ENCODE data around the gene UBR7.
"Not testable (repeated sequence)": the region's sequence is repeated elsewhere in the genome, so short reads cannot be mapped to it uniquely, and the experiment has no call there.

Gene UBR7

GRCh38 chr14:93206793-93207467 is at the start of gene UBR7, which contains the start of gene GON7:
UBR7 (plus strand) TSS chr14:93207256; CDS start chr14:93207292, 36 bp downstream.
GON7 (minus strand) TSS chr14:93207065; CDS start chr14:93207037, 28 bp downstream.
- peak; percentile 93 for DNase-seq

- not testable (repeated sequence) for DNase-seq
These were observed 48.7 kb upstream of the UBR7 start for GRCh38 chr14:93158349-93158748.

GRCh38 chr14:93159625-93160352 is 47.3 kb upstream of the UBR7 start:
- DNase-seq, result not testable (repeated sequence)

- DNase-seq, result no peak
These were observed 46.7 kb upstream of the UBR7 start for GRCh38 chr14:93160353-93160801.

GRCh38 chr14:93161411-93161940 is 45.6 kb upstream of the UBR7 start:
- DNase-seq, result no peak

- DNase-seq, result no peak
These were observed 43.5 kb upstream of the UBR7 start for GRCh38 chr14:93163564-93163963.

- DNase-seq, result not testable (repeated sequence)
These were observed 41.5 kb upstream of the UBR7 start for GRCh38 chr14:93165271-93166265.

- not testable (repeated sequence) for DNase-seq
These were observed 38.4 kb upstream of the UBR7 start for GRCh38 chr14:93168610-93169009.

GRCh38 chr14:93169619-93170018 is 37.4 kb upstream of the UBR7 start:
- DNase-seq, result not testable (repeated sequence)

GRCh38 chr14:93170141-93170540 is 36.9 kb upstream of the UBR7 start:
- not testable (repeated sequence) for DNase-seq

GRCh38 chr14:93171376-93171775 is 35.7 kb upstream of the UBR7 start:
- DNase-seq, result no peak

- no peak for DNase-seq
These were observed 33.1 kb upstream of the UBR7 start for GRCh38 chr14:93173943-93174395.

- DNase-seq, result not testable (repeated sequence)
These were observed 32.3 kb upstream of the UBR7 start for GRCh38 chr14:93174731-93175130.

- no peak for DNase-seq
These were observed 31.6 kb upstream of the UBR7 start for GRCh38 chr14:93175492-93175891.

GRCh38 chr14:93183596-93184317 is 23.3 kb upstream of the UBR7 start:
- DNase-seq, result no peak

- DNase-seq, result peak; percentile 64
These were observed 22.4 kb upstream of the UBR7 start, which contains the start of the genes LYSET and MOAP1 for GRCh38 chr14:93184391-93185348. LYSET (plus strand) TSS chr14:93185317; CDS start chr14:93185406, 89 bp downstream. MOAP1 (minus strand) TSS chr14:93184897; CDS start chr14:93184242, 655 bp downstream.

- no peak for DNase-seq
These were observed 21.7 kb upstream of the UBR7 start for GRCh38 chr14:93185349-93185720.

GRCh38 chr14:93186466-93186865 is 20.6 kb upstream of the UBR7 start:
- DNase-seq, result no peak

GRCh38 chr14:93186956-93187355 is 20.1 kb upstream of the UBR7 start:
- DNase-seq, result no peak

- no peak for DNase-seq
These were observed 11.6 kb upstream of the UBR7 start for GRCh38 chr14:93195316-93195999.
